ENCODE data around the gene GIMAP8. TPM values are rescaled to one million over a fixed set of nuclear protein-coding genes. Genes with fewer than 3 reads are reported as not detected.
"Not testable (repeated sequence)": the region's sequence is repeated elsewhere in the genome, so short reads cannot be mapped to it uniquely, and the experiment has no call there.

The GIMAP8 gene
- total RNA-seq, 1 experiment from 2014 or later, result 0.10 TPM

GRCh38 chr7:150481186-150481920 lies 30.9 kb downstream of the GIMAP8 start:
- Histone ChIP-seq H3K27me3 (ENCODE audit: control insufficient read depth, insufficient read depth, low read length) (peaks cover 6% of the 10 kb centered on the region), H3K36me3 (ENCODE audit: control insufficient read depth, insufficient read depth, low read length) (no peaks in the 10 kb centered on the region), H3K4me3 (ENCODE audit: low read depth in 2 of 2, low read length in 2 of 2) (no peak overlapping the region), H3K4me1 (ENCODE audit: control insufficient read depth, insufficient read depth, low read length) (no peaks in the 10 kb centered on the region), H3K9me3 (ENCODE audit: control insufficient read depth, insufficient read depth, low read depth, low read length) (no peaks in the 10 kb centered on the region), H3K27ac (ENCODE audit: low read length) (no peak overlapping the region)
- no peak for DNase-seq (ENCODE audit: low read depth, low spot score)
- in situ Hi-C loops (cut with HindIII; ENCODE audit: low pct_unique_long_range_greater_than_20kb, low sequenced_read_pairs) (no loop called here), intact Hi-C loops (cut with micrococcal nuclease; ENCODE audit: unreplicated experiment) (no loop called here)
- CTCF ChIA-PET, result no interaction called here
- TF ChIP-seq TCF7L2 (IDR thresholded peaks at IDR 0.05; ENCODE audit: low read depth, low read length) (no peak), REST (IDR thresholded peaks at IDR 0.05; ENCODE audit: insufficient read depth in 1 of 2, low read depth in 2 of 2, low read length in 1 of 2) (no peak), POLR2AphosphoS5 (IDR thresholded peaks at IDR 0.05; ENCODE audit: low read depth, low read length) (no peak), SIN3A (IDR thresholded peaks at IDR 0.05; ENCODE audit: borderline replicate concordance, insufficient read depth, low read depth, low read length) (no peak), CTCF (IDR thresholded peaks at IDR 0.05) (no peak)
- BruUV-seq (replicated peaks), result no TSS peak
- no peak for ATAC-seq
- POLR2A ChIA-PET, result no interaction called here

- Histone ChIP-seq H3K27ac (ENCODE audit: low read length) (no peak overlapping the region), H3K4me3 (ENCODE audit: low read depth in 2 of 2, low read length in 2 of 2) (no peak overlapping the region), H3K27me3 (ENCODE audit: control insufficient read depth, insufficient read depth, low read length) (peaks cover 4% of the 10 kb centered on the region), H3K9me3 (ENCODE audit: control insufficient read depth, insufficient read depth, low read depth, low read length) (no peaks in the 10 kb centered on the region), H3K36me3 (ENCODE audit: control insufficient read depth, insufficient read depth, low read length) (no peaks in the 10 kb centered on the region), H3K4me1 (ENCODE audit: control insufficient read depth, insufficient read depth, low read length) (no peaks in the 10 kb centered on the region)
- ChIA-PET POLR2A (no interaction called here), CTCF (no interaction called here)
- DNase-seq (ENCODE audit: low read depth, low spot score), result no peak
- ATAC-seq, result no peak
- in situ Hi-C loops (cut with HindIII; ENCODE audit: low pct_unique_long_range_greater_than_20kb, low sequenced_read_pairs), result no loop called here
- intact Hi-C loops (cut with micrococcal nuclease; ENCODE audit: unreplicated experiment), result no loop called here
- no peak for TF ChIP-seq TCF7L2 (IDR thresholded peaks at IDR 0.05; ENCODE audit: low read depth, low read length)
- no peak for TF ChIP-seq SIN3A (IDR thresholded peaks at IDR 0.05; ENCODE audit: borderline replicate concordance, insufficient read depth, low read depth, low read length)
- no TSS peak for BruUV-seq (replicated peaks)
These were observed 31.5 kb downstream of the GIMAP8 start for GRCh38 chr7:150481922-150482321.

GRCh38 chr7:150483514-150483913 lies 33.1 kb downstream of the GIMAP8 start:
- POLR2A ChIA-PET; H3K9me3 ChIP-seq (ENCODE audit: control insufficient read depth, insufficient read depth, low read depth, low read length); H3K4me3 ChIP-seq (ENCODE audit: low read depth in 2 of 2, low read length in 2 of 2); H3K27me3 ChIP-seq (ENCODE audit: control insufficient read depth, insufficient read depth, low read length); CTCF ChIA-PET; intact Hi-C loops (cut with micrococcal nuclease; ENCODE audit: unreplicated experiment); H3K27ac ChIP-seq (ENCODE audit: low read length); H3K36me3 ChIP-seq (ENCODE audit: control insufficient read depth, insufficient read depth, low read length); in situ Hi-C loops (cut with HindIII; ENCODE audit: low pct_unique_long_range_greater_than_20kb, low sequenced_read_pairs); ATAC-seq; DNase-seq (ENCODE audit: low read depth, low spot score); BruUV-seq (replicated peaks); H3K4me1 ChIP-seq (ENCODE audit: control insufficient read depth, insufficient read depth, low read length): not testable (repeated sequence)

GRCh38 chr7:150484071-150484470 lies 33.6 kb downstream of the GIMAP8 start:
- H3K4me3 ChIP-seq (ENCODE audit: low read depth in 2 of 2, low read length in 2 of 2); DNase-seq (ENCODE audit: low read depth, low spot score); BruUV-seq (replicated peaks); H3K36me3 ChIP-seq (ENCODE audit: control insufficient read depth, insufficient read depth, low read length); intact Hi-C loops (cut with micrococcal nuclease; ENCODE audit: unreplicated experiment); ATAC-seq; H3K4me1 ChIP-seq (ENCODE audit: control insufficient read depth, insufficient read depth, low read length); CTCF ChIA-PET; H3K27me3 ChIP-seq (ENCODE audit: control insufficient read depth, insufficient read depth, low read length); H3K27ac ChIP-seq (ENCODE audit: low read length); H3K9me3 ChIP-seq (ENCODE audit: control insufficient read depth, insufficient read depth, low read depth, low read length); POLR2A ChIA-PET; in situ Hi-C loops (cut with HindIII; ENCODE audit: low pct_unique_long_range_greater_than_20kb, low sequenced_read_pairs): not testable (repeated sequence)
